Stimulated activated CD4-positive, alpha-beta T cell treated with anti-CD3 and anti-CD28 coated beads, TNF-alpha, amount 100 ng/mL, for 4 hours (primary cell): ENCODE measurements around the gene LGR4.
"Not testable (repeated sequence)": the region's sequence is repeated elsewhere in the genome, so short reads cannot be mapped to it uniquely, and the experiment has no call there.

Experiments
- DNase-seq, 3 experiments: peaks; one replicate each; pipeline ENCODE4 v3.0.0-alpha.2; 2020; ENCODE audit warnings: low read depth in 3 of 3

The LGR4 gene

GRCh38 chr11:27350511-27350910, 122.1 kb downstream of the LGR4 start:
- no peak for DNase-seq

DNA sequence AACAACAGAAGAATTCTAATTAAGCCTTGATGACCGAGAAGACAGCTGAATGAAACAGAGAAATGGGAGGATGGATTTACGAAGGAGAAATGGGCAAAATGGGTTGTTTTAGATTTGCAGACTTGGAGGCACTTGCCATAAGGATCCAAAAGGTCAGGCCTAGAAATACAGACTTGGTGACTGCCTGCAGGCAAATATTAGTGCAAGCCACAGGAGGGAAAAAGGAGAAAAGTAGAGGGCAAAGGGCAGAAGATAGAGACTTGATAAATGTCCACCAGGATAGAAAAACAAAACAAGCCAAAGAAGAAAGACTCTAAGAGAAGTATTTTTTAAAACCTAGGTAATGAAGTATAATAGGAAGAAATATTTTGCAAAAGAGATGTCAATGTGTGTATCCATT, 122.7 kb downstream of the LGR4 start:
- DNase-seq = no peak

- DNase-seq = no peak
These were observed 124.2 kb downstream of the LGR4 start for GRCh38 chr11:27348340-27348873.

DNA sequence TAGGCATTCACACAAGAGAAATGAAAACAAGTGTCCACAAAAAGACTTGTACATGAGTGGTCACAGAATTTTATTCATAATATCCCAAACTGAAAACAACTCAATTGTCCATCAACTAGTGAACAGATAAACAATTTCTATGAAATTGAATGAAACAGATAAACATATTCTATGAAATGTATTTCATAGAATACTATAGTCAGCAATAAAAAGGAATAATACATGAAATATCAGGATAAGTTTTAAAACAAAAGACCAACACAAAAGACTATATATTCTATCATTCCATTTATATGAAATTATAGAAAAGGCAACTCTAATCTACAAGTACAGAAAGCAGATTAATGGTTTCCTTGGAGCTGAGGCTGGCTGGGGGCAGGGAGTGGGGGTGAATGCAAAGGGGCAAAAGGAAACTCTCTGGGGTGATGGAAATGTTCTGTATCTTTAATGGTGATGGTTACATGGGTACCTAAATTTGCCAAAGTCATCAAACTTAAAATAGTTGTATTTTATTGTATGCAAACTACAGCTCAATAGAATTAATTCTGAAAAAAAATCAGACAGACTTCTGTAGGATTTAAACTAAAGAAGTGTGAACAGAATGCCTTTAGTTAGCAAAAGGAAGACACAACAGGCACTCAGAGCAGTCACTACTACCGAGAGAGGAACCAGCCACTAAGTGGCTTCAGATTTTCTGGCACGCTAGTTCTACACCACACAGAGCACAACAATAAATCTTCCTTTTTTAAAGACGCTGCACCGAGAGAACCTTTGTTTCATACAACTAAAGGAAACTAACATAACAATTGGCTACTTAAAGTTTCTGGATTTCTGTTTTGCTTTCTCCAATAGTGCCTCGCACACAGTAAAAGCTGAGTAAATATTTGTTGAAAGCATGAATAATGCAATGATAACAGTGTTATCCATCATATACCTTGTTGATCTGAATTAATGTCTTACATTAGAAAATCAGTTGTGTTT, 124.9 kb downstream of the LGR4 start:
- no peak for DNase-seq

GRCh38 chr11:27339941-27340340, 132.6 kb downstream of the LGR4 start:
- DNase-seq = no peak

- DNase-seq = not testable (repeated sequence)
These were observed 137.8 kb downstream of the LGR4 start for GRCh38 chr11:27334764-27335163.

DNA sequence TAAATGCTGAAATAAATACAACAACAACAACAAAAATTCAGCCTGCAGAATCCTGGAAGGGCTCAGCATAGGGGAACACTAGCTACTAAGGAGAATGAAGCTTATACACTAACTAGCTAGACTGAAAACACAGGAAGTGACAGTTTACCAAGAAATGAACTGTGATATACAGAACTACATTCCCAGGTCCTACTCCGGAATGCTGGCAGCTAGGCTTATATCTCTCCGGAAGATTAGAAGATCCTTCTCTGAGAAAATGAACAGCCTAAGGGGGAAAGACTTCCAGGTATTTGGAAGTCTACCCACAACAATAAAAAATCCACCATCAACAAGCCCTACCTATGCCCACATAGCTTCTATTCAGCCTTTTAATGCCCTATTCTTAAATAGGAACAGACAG, 140.6 kb downstream of the LGR4 start:
- DNase-seq = no peak

GRCh38 chr11:27330633-27331270, 141.8 kb downstream of the LGR4 start:
- DNase-seq = no peak

DNA sequence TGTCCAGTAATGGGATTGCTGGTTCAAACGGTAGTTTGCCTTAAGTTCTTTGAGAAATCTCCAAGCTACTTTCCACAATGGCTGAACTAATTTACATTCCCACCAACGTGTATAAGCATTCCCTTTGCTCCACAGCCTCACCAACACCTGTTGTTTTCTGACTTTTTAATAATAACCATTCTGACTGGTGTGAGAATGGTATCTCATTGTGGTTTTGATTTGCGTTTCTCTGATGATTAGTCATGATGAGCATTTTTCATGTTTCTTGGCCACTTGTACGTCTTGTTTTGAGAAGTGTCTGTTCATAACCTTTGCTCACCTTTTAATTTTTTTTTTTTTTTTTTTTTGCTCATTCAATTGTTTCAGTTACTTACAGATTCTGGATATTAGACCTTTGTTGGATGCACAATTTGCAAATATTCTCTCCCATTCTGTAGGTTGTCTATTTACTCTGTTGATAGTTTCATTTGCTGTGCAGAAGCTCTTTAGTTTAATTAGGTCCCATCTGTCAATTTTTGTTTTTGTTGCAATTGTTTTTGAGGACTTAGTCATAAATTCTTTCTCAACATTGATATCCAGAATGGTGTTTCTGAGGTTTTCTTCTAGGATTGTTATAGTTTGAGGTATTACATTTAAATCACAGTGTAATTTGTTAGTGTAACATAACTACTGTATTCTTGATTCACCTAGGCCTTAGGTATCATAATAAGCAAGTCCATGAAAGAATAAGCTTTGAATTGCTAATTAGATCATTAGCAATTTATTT, 142.5 kb downstream of the LGR4 start:
- DNase-seq = no peak

GRCh38 chr11:27328614-27329013, 144.0 kb downstream of the LGR4 start:
- DNase-seq = no peak

GRCh38 chr11:27327064-27327463, 145.5 kb downstream of the LGR4 start:
- DNase-seq = not testable (repeated sequence)

DNA sequence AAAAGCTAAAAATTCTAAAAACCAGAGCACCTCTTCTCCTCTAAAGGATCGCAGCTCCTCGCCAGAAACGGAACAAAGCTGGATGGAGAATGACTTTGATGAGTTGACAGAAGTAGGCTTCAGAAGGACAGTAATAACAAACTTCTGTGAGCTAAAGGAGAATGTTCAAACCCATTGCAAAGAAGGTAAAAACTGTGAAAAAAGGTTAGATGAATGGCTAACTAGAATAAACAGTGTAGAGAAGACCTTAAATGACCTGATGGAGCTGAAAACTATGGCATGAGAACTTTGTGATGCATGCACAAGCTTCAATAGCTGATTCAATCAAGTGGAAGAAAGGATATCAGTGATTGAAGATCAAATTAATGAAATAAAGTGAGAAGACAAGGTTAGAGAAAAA, 150.4 kb downstream of the LGR4 start:
- DNase-seq = not testable (repeated sequence)

- DNase-seq = not testable (repeated sequence)
These were observed 151.2 kb downstream of the LGR4 start for GRCh38 chr11:27321340-27321739.

- no peak for DNase-seq
These were observed 153.5 kb downstream of the LGR4 start for GRCh38 chr11:27319072-27319471.

GRCh38 chr11:27317751-27318150, 154.8 kb downstream of the LGR4 start:
- DNase-seq = no peak
